ENCODE measurements around the gene TAS2R10. TPM values are rescaled to one million over a fixed set of nuclear protein-coding genes. Genes with fewer than 3 reads are reported as not detected.
"Not testable (repeated sequence)": the region's sequence is repeated elsewhere in the genome, so short reads cannot be mapped to it uniquely, and the experiment has no call there.

Gene TAS2R10
- total and polyA plus RNA-seq, 4 experiments from 2014 or later: 0.44 to 0.76 TPM; not detected in 2

DNA sequence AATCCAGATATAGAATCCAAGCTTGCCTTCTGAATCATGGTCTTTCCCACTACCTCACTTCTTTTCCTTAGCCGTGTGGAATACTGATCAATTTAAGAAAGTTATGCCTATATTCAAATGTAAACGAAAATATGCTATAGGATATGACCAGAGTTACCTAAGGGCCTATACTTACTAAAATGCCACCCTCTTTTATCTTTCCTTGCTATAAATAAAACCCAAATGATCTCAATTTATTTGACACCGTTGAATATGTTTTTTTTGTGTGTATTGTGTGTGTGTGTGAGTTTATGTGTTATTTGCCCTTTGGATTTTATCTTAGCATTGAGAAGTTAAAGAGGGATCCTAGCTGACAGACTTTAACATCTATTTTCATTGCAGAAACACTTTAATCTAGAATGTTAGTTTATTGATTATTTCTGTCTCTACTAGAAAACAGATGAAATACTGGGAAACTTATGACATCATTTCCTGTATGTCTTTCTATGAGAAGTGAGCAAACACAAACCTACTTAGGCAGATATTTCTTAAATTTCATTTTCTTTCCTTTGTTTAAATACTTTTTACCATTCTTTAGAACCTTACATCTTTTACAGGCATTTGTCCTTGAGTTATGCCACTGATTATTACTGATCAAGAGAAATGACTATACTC is 14.1 kb downstream of the TAS2R10 start:
- intact Hi-C loops (cut with micrococcal nuclease): no loop called here
- Histone ChIP-seq H3K9me3 (ENCODE audit: control insufficient read depth in 1 of 2, low read length in 2 of 2) (no peaks in the 10 kb centered on the region), H3K27me3 (ENCODE audit: insufficient read depth, low read length) (no peaks in the 10 kb centered on the region), H3K4me1 (ENCODE audit: insufficient read depth, low read length) (no peaks in the 10 kb centered on the region), H3K27ac (ENCODE audit: low read depth, low read length) (no peak overlapping the region), H3K4me3 (ENCODE audit: low read length in 2 of 2) (no peak overlapping the region), H3K36me3 (ENCODE audit: insufficient read depth, low read length) (no peaks in the 10 kb centered on the region)
- Mint-ChIP-seq H3K4me1 (no peaks in the 10 kb centered on the region), H3K36me3 (no peaks in the 10 kb centered on the region), H3K27me3 (peaks cover 9 to 24% of the 10 kb centered on the region in 2 donors), H3K4me3 (no peak overlapping the region), H3K9me3 (peaks cover 0 to 8% (median 0%) of the 10 kb centered on the region in 8 donors), H3K27ac (no peak overlapping the region)
- ChIA-PET CTCF (ENCODE audit: partially characterized antibody) (no interaction called here), POLR2A (ENCODE audit: partially characterized antibody) (no interaction called here)
- no peak for DNase-seq

GRCh38 chr12:10810068-10810467 is 16.1 kb downstream of the TAS2R10 start, which contains the start of gene TAS2R9:
TAS2R9 (minus strand) TSS chr12:10810168; CDS start chr12:10810075, 93 bp downstream.
- DNase-seq: no peak
- H3K9me3 ChIP-seq (ENCODE audit: control insufficient read depth in 1 of 2, low read length in 2 of 2): no peaks in the 10 kb centered on the region
- Mint-ChIP-seq H3K9me3 (peaks cover 0 to 4% (median 0%) of the 10 kb centered on the region in 8 donors), H3K4me1 (no peaks in the 10 kb centered on the region), H3K4me3 (no peak within 1 kb of the TSS), H3K27me3 (peaks cover 14 to 21% of the 10 kb centered on the region in 2 donors), H3K27ac (no peak within 1 kb of the TSS), H3K36me3 (no peaks in the 10 kb centered on the region)
- POLR2A ChIA-PET (ENCODE audit: partially characterized antibody): no interaction called here
- no peaks in the 10 kb centered on the region for H3K27me3 ChIP-seq (ENCODE audit: insufficient read depth, low read length)
- no peaks in the 10 kb centered on the region for H3K4me1 ChIP-seq (ENCODE audit: insufficient read depth, low read length)
- H3K4me3 ChIP-seq (ENCODE audit: low read length in 2 of 2): no peak within 1 kb of the TSS
- CTCF ChIA-PET (ENCODE audit: partially characterized antibody): no interaction called here
- intact Hi-C loops (cut with micrococcal nuclease): no loop called here
- H3K27ac ChIP-seq (ENCODE audit: low read depth, low read length): no peak within 1 kb of the TSS
- H3K36me3 ChIP-seq (ENCODE audit: insufficient read depth, low read length): no peaks in the 10 kb centered on the region

GRCh38 chr12:10807186-10807585 is 19.0 kb downstream of the TAS2R10 start, which contains the start of gene TAS2R8:
TAS2R8 (minus strand) TSS chr12:10807286; CDS start chr12:10806980, 306 bp downstream.
- no peaks in the 10 kb centered on the region for H3K36me3 Mint-ChIP-seq
- intact Hi-C loops (cut with micrococcal nuclease): no loop called here
- POLR2A ChIA-PET (ENCODE audit: partially characterized antibody): no interaction called here

GRCh38 chr12:10802587-10802986 is 23.6 kb downstream of the TAS2R10 start, which contains the start of gene TAS2R7:
TAS2R7 (minus strand) TSS chr12:10802627; CDS start chr12:10802570, 57 bp downstream.
- CTCF ChIA-PET (ENCODE audit: partially characterized antibody): no interaction called here
- Mint-ChIP-seq H3K36me3 (no peaks in the 10 kb centered on the region), H3K4me3 (no peak within 1 kb of the TSS), H3K27ac (no peak within 1 kb of the TSS), H3K4me1 (no peaks in the 10 kb centered on the region), H3K9me3 (no peaks in the 10 kb centered on the region), H3K27me3 (peaks cover 21 to 23% of the 10 kb centered on the region in 2 donors)
- POLR2A ChIA-PET (ENCODE audit: partially characterized antibody): no interaction called here
- no peak for DNase-seq
- Histone ChIP-seq H3K27ac (ENCODE audit: low read depth, low read length) (no peak within 1 kb of the TSS), H3K4me1 (ENCODE audit: insufficient read depth, low read length) (no peaks in the 10 kb centered on the region), H3K36me3 (ENCODE audit: insufficient read depth, low read length) (no peaks in the 10 kb centered on the region), H3K9me3 (ENCODE audit: control insufficient read depth in 1 of 2, low read length in 2 of 2) (no peaks in the 10 kb centered on the region), H3K27me3 (ENCODE audit: insufficient read depth, low read length) (no peaks in the 10 kb centered on the region), H3K4me3 (ENCODE audit: low read length in 2 of 2) (no peak within 1 kb of the TSS)
- intact Hi-C loops (cut with micrococcal nuclease): no loop called here

More at GRCh38 chr12:10807186-10807585, 19.0 kb downstream of the TAS2R10 start, which contains the start of gene TAS2R8:
- Histone ChIP-seq H3K4me1 (ENCODE audit: insufficient read depth, low read length) (no peaks in the 10 kb centered on the region), H3K27ac (ENCODE audit: low read depth, low read length) (no peak within 1 kb of the TSS), H3K4me3 (ENCODE audit: low read length in 2 of 2) (no peak within 1 kb of the TSS), H3K36me3 (ENCODE audit: insufficient read depth, low read length) (no peaks in the 10 kb centered on the region), H3K9me3 (ENCODE audit: control insufficient read depth in 1 of 2, low read length in 2 of 2) (no peaks in the 10 kb centered on the region), H3K27me3 (ENCODE audit: insufficient read depth, low read length) (no peaks in the 10 kb centered on the region)
- CTCF ChIA-PET (ENCODE audit: partially characterized antibody): no interaction called here
- Mint-ChIP-seq H3K27ac (no peak within 1 kb of the TSS), H3K9me3 (peaks cover 0 to 3% (median 0%) of the 10 kb centered on the region in 8 donors), H3K4me1 (no peaks in the 10 kb centered on the region), H3K4me3 (no peak within 1 kb of the TSS), H3K27me3 (peaks cover 19 to 21% of the 10 kb centered on the region in 2 donors)
- no peak for DNase-seq

- intact Hi-C loops (cut with micrococcal nuclease): no loop called here
- no peaks in the 10 kb centered on the region for H3K4me1 ChIP-seq (ENCODE audit: insufficient read depth, low read length)
- no peaks in the 10 kb centered on the region for H3K36me3 Mint-ChIP-seq
- H3K4me3 ChIP-seq (ENCODE audit: low read length in 2 of 2): no peak overlapping the region
- H3K27ac Mint-ChIP-seq: no peak overlapping the region
- H3K4me1 Mint-ChIP-seq: no peaks in the 10 kb centered on the region
- peaks cover 24 to 26% of the 10 kb centered on the region in 2 donors for H3K27me3 Mint-ChIP-seq
- no peak for DNase-seq
- no peaks in the 10 kb centered on the region for H3K36me3 ChIP-seq (ENCODE audit: insufficient read depth, low read length)
- ChIA-PET POLR2A (ENCODE audit: partially characterized antibody) (no interaction called here), CTCF (ENCODE audit: partially characterized antibody) (no interaction called here)
- H3K4me3 Mint-ChIP-seq: no peak overlapping the region
- peaks cover 0 to 2% (median 0%) of the 10 kb centered on the region in 8 donors for H3K9me3 Mint-ChIP-seq
- H3K27ac ChIP-seq (ENCODE audit: low read depth, low read length): no peak overlapping the region
- no peaks in the 10 kb centered on the region for H3K27me3 ChIP-seq (ENCODE audit: insufficient read depth, low read length)
- no peaks in the 10 kb centered on the region for H3K9me3 ChIP-seq (ENCODE audit: control insufficient read depth in 1 of 2, low read length in 2 of 2)
Observed at GRCh38 chr12:10801741-10802140, 24.4 kb downstream of the TAS2R10 start.

DNA sequence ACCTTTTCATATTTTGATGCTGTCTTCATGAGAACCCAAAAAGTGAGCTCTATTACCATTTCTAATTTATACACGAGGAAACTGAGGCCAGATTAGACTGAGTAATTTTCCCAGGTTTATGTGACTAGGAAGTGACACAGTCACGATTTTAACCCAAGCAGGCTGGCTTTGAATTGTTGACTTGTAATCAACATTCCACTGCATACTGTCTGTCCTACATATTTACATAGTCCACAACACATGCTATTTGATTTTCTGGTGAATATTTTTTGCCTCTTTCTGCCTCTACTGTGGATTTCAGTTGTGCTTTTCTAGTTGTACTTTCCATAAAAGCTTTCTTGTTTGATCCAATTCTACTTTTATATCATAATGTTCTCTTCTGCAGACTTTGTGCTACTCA is 31.9 kb downstream of the TAS2R10 start:
- H3K27me3 Mint-ChIP-seq: peaks cover 8% of the 10 kb centered on the region in 2 donors
- no peaks in the 10 kb centered on the region for H3K9me3 ChIP-seq (ENCODE audit: control insufficient read depth in 1 of 2, low read length in 2 of 2)
- no peak overlapping the region for H3K4me3 ChIP-seq (ENCODE audit: low read length in 2 of 2)
- no peaks in the 10 kb centered on the region for H3K4me1 Mint-ChIP-seq
- intact Hi-C loops (cut with micrococcal nuclease): no loop called here
- ChIA-PET POLR2A (ENCODE audit: partially characterized antibody) (no interaction called here), CTCF (ENCODE audit: partially characterized antibody) (no interaction called here)
- no peaks in the 10 kb centered on the region for H3K27me3 ChIP-seq (ENCODE audit: insufficient read depth, low read length)
- H3K4me3 Mint-ChIP-seq: no peak overlapping the region
- H3K36me3 Mint-ChIP-seq: no peaks in the 10 kb centered on the region
- H3K36me3 ChIP-seq (ENCODE audit: insufficient read depth, low read length): no peaks in the 10 kb centered on the region
- no peak overlapping the region for H3K27ac ChIP-seq (ENCODE audit: low read depth, low read length)
- no peaks in the 10 kb centered on the region for H3K4me1 ChIP-seq (ENCODE audit: insufficient read depth, low read length)
- no peak overlapping the region for H3K27ac Mint-ChIP-seq
- peaks cover 0 to 2% (median under 1%) of the 10 kb centered on the region in 8 donors for H3K9me3 Mint-ChIP-seq
- no peak for DNase-seq

GRCh38 chr12:10791769-10792168 is 34.4 kb downstream of the TAS2R10 start:
- H3K4me1 Mint-ChIP-seq; DNase-seq; H3K36me3 ChIP-seq (ENCODE audit: insufficient read depth, low read length); H3K27ac ChIP-seq (ENCODE audit: low read depth, low read length); H3K27me3 Mint-ChIP-seq; POLR2A ChIA-PET (ENCODE audit: partially characterized antibody); H3K9me3 ChIP-seq (ENCODE audit: control insufficient read depth in 1 of 2, low read length in 2 of 2); H3K36me3 Mint-ChIP-seq; CTCF ChIA-PET (ENCODE audit: partially characterized antibody); H3K4me3 Mint-ChIP-seq; H3K9me3 Mint-ChIP-seq; H3K4me3 ChIP-seq (ENCODE audit: low read length in 2 of 2); H3K27ac Mint-ChIP-seq; intact Hi-C loops (cut with micrococcal nuclease); H3K27me3 ChIP-seq (ENCODE audit: insufficient read depth, low read length); H3K4me1 ChIP-seq (ENCODE audit: insufficient read depth, low read length): not testable (repeated sequence)

All from CD4-positive, alpha-beta memory T cell (primary cell).